Suppressor macrophage treated with lipopolysaccharide for 4 hours (primary cell): ENCODE data around the gene TMEM131.

Source experiments
- DNase-seq: peaks from one replicate; pipeline ENCODE4 v3.0.0-alpha.2; 2020

Gene TMEM131

DNA sequence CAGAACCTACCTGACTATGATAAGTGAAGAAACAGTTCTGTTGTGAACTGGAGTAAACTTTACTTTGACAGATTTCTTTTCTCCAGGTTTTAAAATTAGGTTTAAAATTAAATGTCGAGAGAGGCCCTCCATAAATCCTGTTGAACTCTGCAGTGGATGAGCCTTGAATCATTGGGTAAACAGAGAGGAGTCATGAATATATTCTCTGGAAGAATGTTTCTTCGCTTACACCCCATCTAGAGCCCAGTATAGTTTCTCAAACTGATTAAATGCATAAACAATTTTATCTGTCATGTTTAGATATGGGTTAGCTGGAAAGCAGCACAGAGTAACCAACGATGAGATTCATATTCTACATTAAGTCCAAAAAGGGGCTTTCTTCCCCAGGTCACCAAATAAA, 198.4 kb downstream of the TMEM131 start:
- no peak for DNase-seq

DNA sequence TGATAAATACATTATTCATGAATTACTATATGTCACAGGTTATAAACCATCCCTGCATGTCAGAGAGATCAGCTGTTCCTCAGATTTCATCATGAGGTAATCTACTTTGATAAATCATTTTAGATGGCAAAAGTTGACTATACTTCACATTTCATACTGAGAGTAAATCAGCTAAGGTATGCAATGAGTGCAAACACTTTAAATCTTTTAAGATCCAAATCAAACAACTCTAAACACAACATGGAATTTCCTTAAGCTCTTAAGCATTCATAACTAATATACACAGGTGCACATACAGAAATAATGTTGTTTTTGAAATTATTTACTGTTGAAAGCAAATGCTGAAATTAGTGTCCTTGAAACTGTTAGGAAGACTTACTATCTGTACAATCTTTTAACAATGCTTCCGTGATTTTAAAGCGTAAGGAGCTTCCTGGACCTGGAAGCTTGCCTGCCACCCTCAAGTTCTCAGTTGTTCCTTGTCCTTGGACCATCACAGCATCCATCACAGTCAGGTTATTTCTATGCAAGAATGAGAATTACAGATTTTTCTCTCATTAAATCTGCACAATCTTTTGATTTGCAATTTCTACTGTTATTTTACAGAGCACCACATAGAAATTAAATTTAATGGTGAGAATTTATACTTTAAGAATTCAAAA, 199.2 kb downstream of the TMEM131 start:
- DNase-seq = no peak

DNA sequence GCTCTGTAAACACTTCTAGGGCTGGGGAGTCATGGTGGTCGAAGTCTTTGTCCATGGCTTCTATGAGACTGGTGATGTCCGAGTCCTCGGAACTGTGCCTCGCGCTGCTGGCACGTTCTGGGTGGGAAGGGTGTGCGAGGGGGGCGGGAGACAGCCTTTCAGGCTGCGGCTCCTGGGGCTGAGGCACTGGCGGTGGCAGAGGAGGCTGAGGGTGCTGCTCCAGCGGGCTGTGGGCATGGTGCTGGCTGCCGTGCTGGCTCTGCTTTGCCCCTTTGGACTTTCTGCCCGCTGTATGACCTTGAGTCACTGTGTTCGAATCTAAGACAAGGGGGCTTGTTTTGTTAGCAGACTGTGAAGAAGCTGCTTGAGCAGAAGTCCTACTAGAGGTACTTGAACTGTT, 203.3 kb downstream of the TMEM131 start:
- DNase-seq = no peak

DNA sequence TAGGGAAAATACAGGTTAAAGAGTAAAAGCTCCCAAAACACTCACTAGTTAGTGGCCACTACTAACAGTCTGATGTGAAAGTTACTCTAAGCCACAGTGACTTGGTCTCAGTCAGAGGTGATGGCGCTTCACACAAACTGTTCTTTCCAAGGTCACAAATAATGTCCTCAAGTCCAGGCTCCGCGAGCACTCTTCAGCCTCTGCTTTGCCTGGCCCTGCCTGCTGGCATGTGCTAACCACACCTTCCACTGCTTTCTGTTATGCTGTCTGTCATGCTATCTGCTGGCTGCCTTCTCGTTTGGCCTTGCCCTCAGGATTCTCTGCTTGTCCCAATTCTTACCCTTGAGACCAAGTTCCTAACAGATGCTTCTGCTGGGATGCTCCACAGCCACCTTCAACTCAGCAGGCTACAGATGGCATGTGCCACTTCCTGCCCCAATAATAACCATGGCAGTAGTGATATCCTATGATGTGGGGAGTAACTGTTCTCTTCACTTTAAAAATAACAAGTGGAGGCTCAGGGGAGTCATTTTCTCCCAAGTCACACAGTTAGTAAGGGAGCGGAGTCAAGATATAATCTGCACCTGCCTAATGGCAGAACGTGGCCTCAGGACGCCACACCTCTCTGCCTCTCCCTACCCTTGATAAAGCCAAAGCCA, 206.6 kb downstream of the TMEM131 start:
- DNase-seq = no peak

DNA sequence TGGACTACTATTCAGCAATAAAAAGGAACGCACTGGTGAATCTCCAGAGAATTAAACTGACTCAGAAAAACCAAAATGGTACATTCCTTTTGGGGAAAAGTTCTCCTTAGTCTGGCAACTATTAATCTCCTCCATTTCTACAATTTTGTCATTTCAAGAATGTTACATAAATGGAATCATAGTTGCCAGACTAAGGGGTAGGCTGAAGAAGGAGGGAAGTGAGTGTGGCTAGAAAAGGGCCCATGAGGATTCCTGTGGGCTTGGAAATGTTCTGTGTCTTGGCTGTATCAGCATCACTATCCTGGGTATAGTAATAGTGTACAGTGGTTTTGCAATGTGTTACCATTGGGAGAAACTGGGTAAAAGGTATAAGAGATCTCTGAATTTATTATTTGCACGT, 209.9 kb downstream of the TMEM131 start:
- no peak for DNase-seq

DNA sequence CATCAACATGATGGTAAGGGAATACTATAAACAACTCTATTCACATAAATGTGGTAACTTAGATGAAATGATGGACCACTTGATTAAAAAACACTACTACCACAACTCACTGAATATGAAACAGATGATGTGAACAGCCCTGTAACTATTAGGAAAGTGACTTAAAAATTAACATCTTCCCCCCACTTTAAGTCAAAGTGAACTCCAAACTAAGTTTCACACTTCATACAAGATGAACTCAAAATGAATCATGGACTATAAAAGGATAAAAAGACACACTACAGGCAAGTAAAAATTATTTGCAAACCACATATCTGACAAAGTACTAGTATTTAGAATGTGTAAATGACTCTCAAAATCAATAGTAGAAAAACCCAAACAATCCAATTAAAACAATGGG, 210.8 kb downstream of the TMEM131 start:
- DNase-seq = no peak

DNA sequence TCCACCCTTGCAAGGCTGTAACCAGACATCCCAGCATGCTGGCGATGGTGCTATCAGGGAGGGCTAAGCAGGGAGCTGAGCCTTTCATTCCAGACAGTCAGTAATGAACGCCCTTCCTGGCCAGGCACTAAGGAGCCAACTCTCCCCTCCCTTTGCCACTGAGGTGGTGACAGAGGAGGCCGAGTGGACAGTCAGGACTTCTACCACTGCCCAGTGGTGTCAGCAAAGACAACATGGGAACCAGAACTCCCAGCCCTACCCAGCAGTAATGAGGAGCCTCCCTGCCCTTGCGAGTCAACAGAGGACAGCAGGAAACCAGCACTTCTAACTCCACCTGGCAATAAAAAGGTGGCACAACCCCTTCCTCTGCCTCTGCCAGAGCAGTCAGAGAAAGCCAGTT, 213.8 kb downstream of the TMEM131 start:
- no peak for DNase-seq

DNA sequence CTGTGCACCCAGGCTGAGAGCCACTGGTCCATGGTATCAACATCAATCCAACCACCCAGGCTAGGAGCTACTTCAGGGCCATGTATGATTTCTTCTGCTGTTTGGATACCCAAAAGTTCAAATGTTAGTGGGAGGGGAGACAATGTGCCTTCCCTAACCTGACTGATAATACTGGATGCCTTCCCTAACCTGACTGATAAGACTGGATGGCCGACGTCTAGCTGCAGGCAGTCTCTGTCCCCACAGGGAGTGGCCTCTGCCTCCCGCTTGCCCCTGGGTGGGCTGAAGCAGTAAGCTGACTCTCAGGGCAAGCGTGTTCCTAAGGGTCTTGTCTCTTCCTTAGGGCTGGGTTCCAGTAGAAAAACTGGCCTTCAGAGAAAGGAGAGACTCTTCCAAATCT, 216.6 kb downstream of the TMEM131 start:
- no peak for DNase-seq

DNA sequence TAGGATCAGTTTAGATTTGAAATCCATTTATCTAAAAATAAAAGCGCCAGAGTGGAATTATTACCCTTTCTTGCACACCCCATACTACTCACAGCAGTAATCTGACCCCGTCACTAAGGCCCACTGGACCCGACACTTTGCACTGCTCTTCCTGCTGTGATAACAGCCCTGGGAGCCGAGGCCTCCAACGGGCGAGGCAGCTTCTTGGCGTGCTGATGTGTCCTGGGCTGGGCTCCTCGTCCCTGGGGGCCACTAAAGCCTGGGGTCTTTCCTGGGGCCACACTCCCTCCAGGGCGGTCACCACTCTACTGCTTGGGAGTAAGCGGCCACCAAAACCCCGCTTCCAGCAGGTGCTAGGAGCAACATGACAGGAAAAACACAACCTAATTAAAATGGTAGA, 220.7 kb downstream of the TMEM131 start:
- no peak for DNase-seq

DNA sequence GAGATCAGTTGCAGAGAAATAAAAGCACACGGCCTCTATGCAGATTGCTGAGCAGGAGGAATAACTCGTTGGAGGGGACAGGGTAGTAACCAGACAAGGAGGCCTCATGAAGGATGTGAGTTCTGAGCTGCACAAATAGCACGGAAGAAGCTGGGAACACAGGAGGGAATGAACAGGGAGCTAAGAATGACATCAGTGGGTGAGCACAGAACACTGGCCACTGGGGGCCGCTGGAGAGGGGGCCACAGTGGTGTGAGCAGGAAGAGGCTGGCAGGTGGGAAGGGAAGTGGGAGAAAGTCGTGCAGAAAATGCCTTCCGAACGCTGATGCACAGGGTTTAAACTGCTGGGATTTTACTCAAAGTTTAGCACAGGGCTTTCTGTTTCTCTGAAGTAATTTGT, 221.3 kb downstream of the TMEM131 start:
- DNase-seq = peak; percentile 19

DNA sequence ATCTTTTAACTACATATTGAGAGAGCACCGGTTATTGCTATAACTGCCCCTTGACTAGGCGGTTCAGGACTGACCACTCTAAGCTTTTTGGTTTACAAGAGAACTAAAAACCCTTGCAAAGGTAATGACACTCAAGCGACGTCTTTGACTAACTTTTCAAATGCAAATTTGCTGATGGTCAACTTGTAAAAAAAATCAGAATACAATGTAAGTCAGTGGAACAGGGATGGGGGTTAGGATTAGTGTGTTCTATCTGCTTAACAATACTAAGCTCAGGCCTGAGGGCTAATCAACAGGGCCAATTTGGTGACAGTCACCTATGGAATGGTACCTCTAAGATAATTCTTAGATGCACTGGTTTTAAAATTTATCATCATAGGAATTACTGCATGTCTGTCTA, 225.3 kb downstream of the TMEM131 start:
- no peak for DNase-seq

DNA sequence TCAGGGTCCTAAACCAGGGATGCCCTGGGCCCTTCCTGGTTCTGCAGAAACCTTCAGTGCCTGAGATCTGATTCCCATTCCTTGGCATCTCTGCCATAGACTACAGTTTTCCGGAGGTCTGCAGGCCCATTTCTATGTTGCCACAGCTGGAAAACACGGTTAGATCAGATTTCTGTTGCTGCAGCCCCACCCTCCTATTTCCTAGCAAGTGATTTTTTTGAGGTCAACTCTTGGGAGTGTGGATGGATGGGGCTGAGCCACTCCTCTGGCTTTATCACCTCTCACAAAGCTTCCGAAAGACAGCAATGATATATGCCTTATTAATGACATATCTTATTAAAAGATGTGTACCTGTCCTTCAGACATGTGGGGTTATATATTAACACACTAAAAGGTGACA, 226.0 kb downstream of the TMEM131 start:
- DNase-seq = no peak

DNA sequence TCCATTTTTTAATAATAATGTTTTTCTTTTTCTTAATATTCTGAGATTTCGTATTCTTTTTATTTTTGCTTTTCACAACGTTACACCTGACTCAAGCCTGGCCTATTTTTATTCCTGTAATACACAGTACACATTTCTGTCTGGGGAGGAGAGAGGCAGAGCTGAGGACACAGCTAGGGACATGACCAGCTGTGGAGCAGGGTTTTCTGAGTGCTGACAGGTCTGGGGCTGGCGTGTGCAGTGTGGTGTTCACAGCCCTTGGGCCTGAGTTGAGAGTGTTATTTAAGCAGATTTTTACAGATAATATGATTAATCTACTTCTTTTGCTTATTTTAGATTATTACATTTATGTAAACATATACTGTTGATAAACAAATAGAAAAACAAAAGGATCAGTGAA, 226.4 kb downstream of the TMEM131 start:
- DNase-seq = no peak

DNA sequence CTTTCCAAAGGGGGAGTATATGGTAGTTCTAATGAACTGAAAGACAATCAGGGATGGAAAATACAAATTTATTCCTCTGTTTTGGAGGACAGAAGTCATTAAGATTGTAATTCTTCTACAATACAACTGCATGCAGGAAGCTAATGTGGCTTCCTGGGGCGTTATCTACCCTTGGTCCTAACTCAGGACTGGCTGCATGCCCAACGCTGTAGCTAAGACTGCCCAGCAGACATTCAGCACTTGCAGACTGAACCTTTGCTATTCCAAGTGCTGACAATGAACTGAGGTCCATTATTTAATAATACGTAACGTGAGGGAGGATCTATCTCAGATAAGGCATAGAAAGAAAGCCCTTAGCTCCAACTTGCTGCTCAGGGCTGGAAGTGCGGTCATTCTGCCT, 229.2 kb downstream of the TMEM131 start:
- no peak for DNase-seq

DNA sequence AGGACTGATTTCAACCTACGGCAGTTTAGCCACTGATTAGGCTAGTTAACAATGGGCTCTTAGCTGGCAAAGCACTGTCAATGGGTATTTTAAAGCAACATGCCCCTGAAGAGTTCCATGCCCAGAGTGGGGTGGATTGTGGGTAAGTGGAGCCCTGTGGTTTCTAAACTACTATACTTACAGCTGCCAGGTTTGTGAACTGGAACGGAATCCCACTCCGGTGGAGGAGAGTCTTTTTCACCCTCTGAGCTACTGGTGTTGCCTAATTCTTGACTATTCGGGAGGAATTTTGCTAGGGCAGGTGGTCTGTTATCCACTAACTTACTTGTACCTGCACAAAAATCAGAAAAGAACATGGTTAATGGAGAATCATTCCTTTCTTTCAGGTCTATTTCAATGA, 229.8 kb downstream of the TMEM131 start:
- DNase-seq = no peak

DNA sequence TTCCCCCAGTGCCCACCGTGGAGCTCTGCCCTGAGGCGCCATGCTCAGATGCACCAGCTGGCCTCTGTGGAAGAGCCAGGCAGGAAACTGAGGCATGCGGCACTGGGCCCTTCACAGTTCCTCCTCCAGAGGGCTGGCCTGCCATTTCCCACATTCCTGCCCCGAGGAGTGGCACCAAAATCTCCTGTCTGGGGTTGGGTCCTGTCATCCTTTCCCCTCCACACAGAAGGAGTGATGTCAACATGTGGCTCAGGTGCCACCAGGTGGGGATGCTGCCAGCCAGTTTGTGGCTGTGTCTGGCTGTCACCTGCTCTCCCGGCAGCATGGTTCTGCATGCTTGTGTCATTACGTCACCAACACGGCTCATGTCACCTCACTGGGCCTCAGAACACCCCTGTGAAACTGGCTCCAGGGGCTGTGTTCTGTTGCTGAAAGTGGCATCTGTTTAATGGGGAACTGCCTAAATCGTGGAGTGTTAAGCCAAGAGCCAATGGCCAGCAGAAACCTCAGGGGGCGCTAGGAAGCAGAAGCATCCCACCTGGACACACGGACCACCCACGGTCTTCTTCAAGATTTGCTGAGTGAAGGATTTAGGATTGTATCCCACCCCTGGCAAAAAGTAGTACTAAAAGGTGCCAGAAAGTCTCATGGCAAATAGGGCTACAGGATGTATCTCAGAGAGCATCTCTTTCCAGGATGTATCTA, 231.0 kb downstream of the TMEM131 start:
- DNase-seq = no peak

DNA sequence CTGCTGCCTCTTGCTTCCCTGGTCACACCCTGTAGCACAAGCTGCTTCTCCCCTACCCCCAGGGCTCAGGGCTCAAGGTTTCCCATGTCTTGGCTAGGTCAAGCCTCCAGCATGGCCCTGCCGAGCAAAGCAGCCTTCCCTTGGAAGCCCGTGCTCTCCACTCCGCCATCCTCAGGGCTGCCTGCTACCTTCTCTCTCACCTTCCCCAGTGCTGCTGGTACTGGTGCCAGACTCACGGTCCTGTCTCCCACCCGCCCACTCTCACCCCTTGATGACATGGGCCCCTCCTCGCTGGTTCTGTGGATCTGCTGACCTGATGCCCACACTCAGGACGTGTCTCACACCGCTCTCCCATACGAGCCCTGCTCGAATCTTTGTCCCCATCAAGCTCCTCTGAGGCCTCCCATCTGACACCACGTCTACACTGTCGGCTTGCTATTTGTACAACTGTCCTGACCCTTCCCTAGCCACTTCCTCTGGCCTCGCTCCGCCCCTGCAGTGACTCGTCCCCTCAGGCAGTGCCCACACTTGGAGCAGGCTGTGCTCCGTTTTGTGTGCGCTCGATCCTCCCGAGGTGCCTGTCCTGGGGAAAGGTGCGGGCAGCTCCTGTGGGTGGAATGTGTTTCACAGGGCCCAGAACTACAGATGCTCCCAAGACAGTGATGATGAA, 232.4 kb downstream of the TMEM131 start:
- no peak for DNase-seq

DNA sequence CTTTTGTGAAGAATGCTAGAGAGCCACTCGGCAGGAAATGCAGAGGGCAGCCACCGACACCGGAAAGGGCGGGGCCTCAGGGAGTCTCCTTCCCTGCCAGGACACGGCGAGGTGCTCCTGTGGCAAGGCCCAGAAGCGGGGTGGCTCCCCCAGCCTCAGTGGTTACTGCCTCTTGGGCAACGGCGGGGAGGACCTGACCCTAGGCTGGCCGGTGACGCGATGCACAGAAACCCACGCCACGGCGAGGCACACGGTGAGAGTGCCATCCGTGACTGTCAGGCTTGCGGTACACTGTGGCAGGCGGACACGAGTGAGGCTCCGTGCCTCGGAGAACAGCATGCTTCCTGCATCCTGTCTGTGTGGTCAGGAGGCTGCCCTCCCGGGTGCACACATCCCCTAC, 234.6 kb downstream of the TMEM131 start:
- no peak for DNase-seq

DNA sequence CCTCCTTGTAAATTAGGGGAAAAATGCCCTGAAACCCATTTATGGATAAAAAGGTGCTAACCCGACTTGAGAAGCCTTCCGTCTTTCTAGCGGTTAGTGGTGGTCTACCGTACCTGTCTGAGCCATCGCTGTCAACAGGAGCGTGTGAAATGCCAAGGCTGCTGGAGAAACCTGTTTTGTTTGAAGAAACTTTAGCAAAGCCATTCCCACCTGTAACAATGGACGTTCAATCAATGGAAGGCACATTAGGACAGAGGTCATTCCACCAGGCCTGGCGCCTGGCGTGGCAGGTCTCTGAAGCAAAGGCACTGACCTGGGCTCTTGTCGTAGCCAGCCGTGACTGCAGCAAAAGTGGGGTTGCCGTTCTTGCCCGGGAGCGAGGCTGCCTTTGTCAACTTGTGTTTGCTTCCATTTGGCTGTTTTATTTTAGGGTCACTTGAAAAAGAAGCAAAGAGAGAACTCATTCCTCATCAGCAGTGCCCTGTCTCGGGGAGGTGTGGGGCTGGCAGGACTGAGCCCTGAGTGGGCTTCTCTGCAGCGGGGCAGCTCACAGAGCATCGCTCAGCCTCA, 235.2 kb downstream of the TMEM131 start:
- no peak for DNase-seq

DNA sequence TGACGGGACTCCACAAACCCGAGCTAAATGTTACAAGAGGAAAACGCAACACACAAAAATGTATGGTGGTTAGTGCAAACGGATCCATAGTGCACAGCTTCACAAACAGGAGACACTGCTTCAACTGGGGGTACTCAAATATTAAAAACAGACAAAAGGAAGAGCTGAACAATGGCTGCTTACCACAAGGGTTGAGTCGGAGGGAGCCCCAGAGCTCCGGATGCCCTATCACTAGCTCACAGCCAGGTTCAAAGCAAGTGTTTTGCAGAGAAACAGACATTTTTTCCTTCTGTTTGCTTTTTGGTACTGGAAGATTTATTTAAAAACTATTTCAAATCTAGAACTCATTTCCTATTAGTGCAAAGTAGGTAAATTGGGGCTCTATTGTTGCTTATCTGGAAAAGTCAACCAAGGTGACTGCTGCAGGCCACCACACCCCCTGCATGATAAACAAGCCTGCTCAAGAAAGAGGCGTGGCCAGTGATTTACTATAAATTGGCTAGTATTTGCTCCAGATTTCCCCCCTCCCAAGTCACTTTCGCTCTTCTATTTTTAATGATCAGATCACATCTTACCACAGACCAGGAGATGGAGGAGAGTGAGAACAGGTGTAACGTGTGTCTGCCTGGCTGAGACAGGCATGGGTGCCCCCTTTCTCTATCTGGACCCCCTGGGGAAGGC, 235.9 kb downstream of the TMEM131 start:
- no peak for DNase-seq

DNA sequence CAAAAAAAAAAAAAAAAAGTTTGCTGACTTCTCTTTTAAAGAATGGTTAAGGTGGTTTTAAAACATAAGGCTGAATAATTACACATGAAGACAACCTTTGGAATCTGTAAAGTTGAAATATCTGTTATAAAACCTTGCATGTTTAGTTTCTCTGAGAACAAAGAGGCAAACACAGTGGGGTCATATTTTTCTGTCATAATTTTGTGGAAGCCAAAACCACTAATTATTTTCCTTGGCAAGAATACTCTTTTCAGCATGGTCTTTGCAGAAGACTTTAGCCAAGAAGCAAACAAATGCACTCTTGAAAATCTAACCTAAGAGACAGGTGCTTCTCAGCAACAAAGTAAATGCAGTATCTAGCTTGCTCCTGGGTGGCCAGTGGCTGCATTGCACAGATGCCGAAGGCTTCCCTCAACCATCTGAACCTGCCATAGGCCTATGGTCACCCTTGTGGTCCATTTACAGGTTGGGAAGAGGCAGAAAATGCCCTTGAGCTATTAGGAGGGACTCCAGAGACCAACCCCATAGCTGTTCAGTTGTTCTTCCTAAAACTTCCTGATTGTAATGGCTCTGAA, 237.5 kb downstream of the TMEM131 start:
- DNase-seq = no peak

DNA sequence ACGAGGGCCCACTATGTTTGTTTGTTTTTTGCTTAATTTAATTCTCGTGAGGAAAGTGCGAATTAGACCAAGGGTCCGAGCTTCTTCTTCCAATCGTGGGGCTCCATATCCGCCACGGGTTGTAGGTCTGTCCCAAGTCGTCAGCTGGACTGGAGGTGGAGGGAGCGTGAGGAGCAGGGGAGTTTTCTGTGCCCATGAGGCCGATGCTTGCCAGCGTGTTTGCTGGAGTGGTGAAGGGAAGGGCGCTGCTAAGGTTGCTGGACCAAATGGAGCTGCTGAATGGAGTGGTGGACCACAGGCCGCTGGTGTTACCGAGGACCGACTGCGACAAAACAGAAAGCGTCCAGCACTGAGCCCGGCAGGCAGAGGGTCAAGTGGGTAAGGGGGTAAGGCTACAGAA, 238.7 kb downstream of the TMEM131 start:
- no peak for DNase-seq

DNA sequence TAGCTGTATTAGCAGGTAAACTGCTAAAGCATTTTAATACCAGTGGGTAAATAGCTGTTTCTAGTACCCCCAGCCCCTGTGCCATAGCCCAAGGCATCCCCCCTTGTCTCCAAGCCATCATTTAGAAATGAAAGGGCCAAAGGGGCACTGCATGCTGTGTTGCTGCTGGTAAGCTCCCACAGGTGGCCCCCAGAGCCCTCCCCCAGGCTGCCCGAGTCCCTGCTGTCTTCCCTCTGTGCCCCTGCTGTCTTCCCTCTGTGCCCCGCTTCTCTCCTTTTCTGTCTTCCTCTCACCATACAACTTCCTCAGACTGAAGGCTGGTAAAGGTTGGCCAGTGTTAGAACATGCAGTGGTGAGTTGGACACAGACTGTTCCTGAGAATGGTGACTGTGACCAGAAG, 240.3 kb downstream of the TMEM131 start:
- no peak for DNase-seq
